GM23248 (cell line): ENCODE results near the gene IFNA7. TPM values are rescaled to one million over a fixed set of nuclear protein-coding genes. Genes with fewer than 3 reads are reported as not detected.
"Not testable (repeated sequence)": the region's sequence is repeated elsewhere in the genome, so short reads cannot be mapped to it uniquely, and the experiment has no call there.

Source experiments
- DNase-seq: peaks from one replicate; pipeline ENCODE4 v3.0.0-alpha.2; 2015
- H2AFZ ChIP-seq: fragments of 200-600 bp; sonication (generic); 2 replicates; pipeline ENCODE4 v1.6.1; 2016; ENCODE audit warnings: antibody characterized with exemption
- H3F3A ChIP-seq: fragments of 200-600 bp; sonication (generic); 2 replicates; pipeline ENCODE4 v1.6.1; 2016; ENCODE audit warnings: mild to moderate bottlenecking, antibody characterized with exemption, mixed run types; ENCODE audit not compliant: insufficient read depth
- H3K27ac ChIP-seq: fragments of 200-600 bp; sonication (generic); 2 replicates; pipeline ENCODE4 v1.5.1; 2016; ENCODE audit warnings: mild to moderate bottlenecking
- H3K27me3 ChIP-seq: fragments of 200-600 bp; sonication (generic); replicated peaks from 2 replicates; pipeline ENCODE4 v1.6.1; 2016; ENCODE audit warnings: mild to moderate bottlenecking; ENCODE audit not compliant: insufficient read depth
- H3K36me3 ChIP-seq: fragments of 200-600 bp; sonication (generic); 2 replicates; pipeline ENCODE4 v1.6.1; 2016; ENCODE audit warnings: low read depth, mild to moderate bottlenecking
- H3K4me1 ChIP-seq: fragments of 200-600 bp; sonication (generic); 2 replicates; pipeline ENCODE4 v1.6.1; 2016; ENCODE audit warnings: mild to moderate bottlenecking; ENCODE audit not compliant: insufficient read depth
- H3K4me2 ChIP-seq: fragments of 200-600 bp; sonication (generic); one replicate; pipeline ENCODE4 v1.6.1; 2016; ENCODE audit warnings: mild to moderate bottlenecking; ENCODE audit not compliant: unreplicated experiment
- H3K4me3 ChIP-seq: fragments of 200-600 bp; sonication (generic); 2 replicates; pipeline ENCODE4 v1.5.1; 2016; ENCODE audit warnings: mild to moderate bottlenecking
- H3K79me2 ChIP-seq: fragments of 200-600 bp; sonication (generic); 2 replicates; pipeline ENCODE4 v1.6.1; 2016; ENCODE audit warnings: mild to moderate bottlenecking; ENCODE audit not compliant: insufficient read depth
- H3K9ac ChIP-seq: fragments of 200-600 bp; sonication (generic); 2 replicates; pipeline ENCODE4 v1.6.1; 2016; ENCODE audit warnings: mild to moderate bottlenecking
- H3K9me2 ChIP-seq: fragments of 200-600 bp; sonication (generic); 2 replicates; pipeline ENCODE4 v1.6.1; 2016; ENCODE audit warnings: mixed run types, mild to moderate bottlenecking, moderate library complexity; ENCODE audit not compliant: insufficient read depth
- H3K9me3 ChIP-seq: fragments of 200-600 bp; sonication (generic); one replicate; pipeline ENCODE4 v1.6.1; 2017; ENCODE audit warnings: low read depth
- H4K20me1 ChIP-seq: fragments of 200-600 bp; sonication (generic); 2 replicates; pipeline ENCODE4 v1.6.0; 2016; ENCODE audit not compliant: insufficient read depth
- EZH2 ChIP-seq: fragments of 200-600 bp; sonication (generic); IDR thresholded peaks from 2 replicates; pipeline ENCODE4 v1.6.1; 2018; ENCODE audit warnings: antibody characterized with exemption, mild to moderate bottlenecking; ENCODE audit not compliant: insufficient read depth, poor library complexity, severe bottlenecking
- EZH2phosphoT487 ChIP-seq: fragments of 200-600 bp; sonication (generic); IDR thresholded peaks from 2 replicates; pipeline ENCODE4 v1.6.1; 2018; ENCODE audit warnings: antibody characterized with exemption, moderate library complexity, mild to moderate bottlenecking, low read depth; ENCODE audit not compliant: insufficient read depth
- WGBS, 2 experiments: methylation state at CpG; one replicate each; pipeline ENCODE4 v1.1.6; 2015 to 2017; ENCODE audit warnings: low lambda C conversion rate in 2 of 2, low coverage in 1 of 2; ENCODE audit errors: missing lambda C conversion rate in 2 of 2; 5-methylcytosine and 5-hydroxymethylcytosine counted together
- in situ Hi-C: fragments of 300-500 bp; cut with MboI; formaldehyde crosslinking; loops from 2 replicates; pipeline ENCODE4 v1.15.0; 2020
- polyA plus RNA-seq: library from polyadenylated mRNA; unstranded; fragments of >200 nt; fragmentation: Nextera tagmentation; extraction: Ambion mirVana; gene quantifications from 2 replicates; pipeline ENCODE4 v1.2.1, GENCODE V29; 2016
- total RNA-seq: library from RNA; depleted of rRNA; stranded (reverse); fragments of >200 nt; shearing (Covaris generic); gene quantifications from 2 replicates; pipeline ENCODE4 v1.2.3, GENCODE V29; 2014

Gene IFNA7
- total and polyA plus RNA-seq, 2 experiments from 2014 or later = not detected

- H3K36me3 ChIP-seq, H3K4me2 ChIP-seq, H3K9me3 ChIP-seq, H3K9me2 ChIP-seq, H4K20me1 ChIP-seq, H3K4me1 ChIP-seq, H3K79me2 ChIP-seq, in situ Hi-C loops, H3F3A ChIP-seq, H3K9ac ChIP-seq, H3K4me3 ChIP-seq, H3K27ac ChIP-seq: not testable (repeated sequence)
- 17 to 23% methylated on average over 4 of the region's 4 CpGs for WGBS, 2 experiments
- Histone ChIP-seq H2AFZ (peak overlapping the region; percentile 45; the same call in 1 of the 2 replicates), H3K27me3 (peaks cover 12% of the 10 kb centered on the region; the same call in 1 of the 2 replicates)
- DNase-seq = peak; percentile 37
Observed at GRCh38 chr9:21182810-21183736, 18.9 kb downstream of the IFNA7 start.

- TF ChIP-seq EZH2 = no peak
- no peak for TF ChIP-seq EZH2phosphoT487
- H4K20me1 ChIP-seq = no peaks in the 10 kb centered on the region
- H3K9ac ChIP-seq = no peak overlapping the region
- no peaks in the 10 kb centered on the region; the same call in 1 of the 2 replicates for H3K9me2 ChIP-seq
- no peaks in the 10 kb centered on the region for H3F3A ChIP-seq
- DNase-seq = peak; percentile 20
- H3K4me1 ChIP-seq = no peaks in the 10 kb centered on the region
- WGBS, 2 experiments = 42 to 43% methylated on average over 2 of the region's 2 CpGs
- no peak overlapping the region for H2AFZ ChIP-seq
- in situ Hi-C loops = no loop called here
- H3K27me3 ChIP-seq = peaks cover 20% of the 10 kb centered on the region; the same call in 1 of the 2 replicates
- no peaks in the 10 kb centered on the region for H3K79me2 ChIP-seq
- no peak overlapping the region for H3K4me3 ChIP-seq
- no peaks in the 10 kb centered on the region for H3K36me3 ChIP-seq
- H3K4me2 ChIP-seq = no peak overlapping the region
- no peaks in the 10 kb centered on the region for H3K9me3 ChIP-seq
- H3K27ac ChIP-seq = no peak overlapping the region
Observed at GRCh38 chr9:21174671-21175070, 27.3 kb downstream of the IFNA7 start.

- Histone ChIP-seq H3K4me3 (no peak overlapping the region), H2AFZ (no peak overlapping the region), H3K4me1 (no peaks in the 10 kb centered on the region), H4K20me1 (no peaks in the 10 kb centered on the region), H3K36me3 (no peaks in the 10 kb centered on the region), H3F3A (no peaks in the 10 kb centered on the region), H3K27me3 (peaks cover 11% of the 10 kb centered on the region; the same call in 1 of the 2 replicates), H3K9ac (no peak overlapping the region), H3K9me3 (no peaks in the 10 kb centered on the region), H3K27ac (no peak overlapping the region), H3K79me2 (no peaks in the 10 kb centered on the region), H3K9me2 (no peaks in the 10 kb centered on the region; the same call in 1 of the 2 replicates), H3K4me2 (no peak overlapping the region)
- no peak for TF ChIP-seq EZH2
- TF ChIP-seq EZH2phosphoT487 = no peak
- in situ Hi-C loops = no loop called here
- no peak for DNase-seq
- 68 to 70% methylated on average over 3 of the region's 3 CpGs for WGBS, 2 experiments
Observed at GRCh38 chr9:21172156-21172555, 29.8 kb downstream of the IFNA7 start.

- no peaks in the 10 kb centered on the region for H3K36me3 ChIP-seq
- TF ChIP-seq EZH2 (no peak), EZH2phosphoT487 (no peak)
- in situ Hi-C loops = no loop called here
- peaks cover 8% of the 10 kb centered on the region; the same call in 1 of the 2 replicates for H3K27me3 ChIP-seq
- no peak for DNase-seq
- H3K9ac ChIP-seq = no peak overlapping the region
- H3K9me2 ChIP-seq = no peaks in the 10 kb centered on the region; the same call in 1 of the 2 replicates
- no peak overlapping the region for H3K4me2 ChIP-seq
- WGBS, 2 experiments = 42 to 48% methylated on average over 1 of the region's 1 CpG
- H3K4me3 ChIP-seq = no peak overlapping the region
- H3F3A ChIP-seq = no peaks in the 10 kb centered on the region
- no peaks in the 10 kb centered on the region for H3K79me2 ChIP-seq
- H2AFZ ChIP-seq = no peak overlapping the region
- no peaks in the 10 kb centered on the region for H3K4me1 ChIP-seq
- no peaks in the 10 kb centered on the region for H4K20me1 ChIP-seq
- H3K9me3 ChIP-seq = no peaks in the 10 kb centered on the region
- H3K27ac ChIP-seq = no peak overlapping the region
Observed at GRCh38 chr9:21171351-21171750, 30.7 kb downstream of the IFNA7 start.

GRCh38 chr9:21166560-21166959, 35.4 kb downstream of the IFNA7 start, which contains the start of gene IFNA21:
Gene IFNA21 (minus strand): TSS chr9:21166660. CDS start chr9:21166612, 48 bp downstream.
- H3K36me3 ChIP-seq, H3K4me2 ChIP-seq, H4K20me1 ChIP-seq, DNase-seq, H3F3A ChIP-seq, H3K9me2 ChIP-seq, H3K9me3 ChIP-seq, H3K9ac ChIP-seq, H3K27me3 ChIP-seq, in situ Hi-C loops, H3K79me2 ChIP-seq, H3K4me3 ChIP-seq, H3K27ac ChIP-seq, H3K4me1 ChIP-seq, H2AFZ ChIP-seq: not testable (repeated sequence)
- 25 to 36% methylated on average over 2 of the region's 2 CpGs for WGBS, 2 experiments
